Measurements from ENCODE around the gene NCKAP5L. TPM values are rescaled to one million over a fixed set of nuclear protein-coding genes. Genes with fewer than 3 reads are reported as not detected.

Gene NCKAP5L
- total and polyA plus RNA-seq, 9 donors, result 2.5 to 27.3 (median 21.1) TPM

DNA sequence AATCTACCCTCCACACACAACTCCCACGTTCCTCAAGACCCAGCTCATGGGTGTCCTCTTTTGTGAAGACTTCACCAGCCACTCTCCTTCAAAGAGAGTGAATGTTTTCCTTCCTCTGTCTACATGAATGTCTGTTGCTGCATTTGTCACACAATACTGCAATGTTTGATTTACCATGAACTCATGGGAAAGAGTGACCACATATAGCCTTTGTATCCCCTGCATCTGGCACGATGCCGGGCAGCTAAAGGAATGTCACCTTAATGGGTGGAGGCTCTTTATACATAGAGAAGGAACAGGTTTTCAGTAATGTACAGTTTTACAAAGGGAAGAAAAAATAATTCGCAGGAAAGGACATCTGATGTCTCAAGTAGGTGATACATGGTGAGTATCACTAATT, 26.8 kb upstream of the NCKAP5L start:
- Histone ChIP-seq H3K4me3 (no peak overlapping the region), H3K27ac (no peak overlapping the region), H3K4me1 (ENCODE audit: insufficient read depth) (no peaks in the 10 kb centered on the region), H3K36me3 (no peaks in the 10 kb centered on the region), H3K9me3 (no peaks in the 10 kb centered on the region), H3K27me3 (no peaks in the 10 kb centered on the region)
- DNase-seq, result no peak
- 88 to 92% (median 89%) methylated on average over 4 of the region's 4 CpGs for WGBS, 3 donors
- TF ChIP-seq, protein P1, sequence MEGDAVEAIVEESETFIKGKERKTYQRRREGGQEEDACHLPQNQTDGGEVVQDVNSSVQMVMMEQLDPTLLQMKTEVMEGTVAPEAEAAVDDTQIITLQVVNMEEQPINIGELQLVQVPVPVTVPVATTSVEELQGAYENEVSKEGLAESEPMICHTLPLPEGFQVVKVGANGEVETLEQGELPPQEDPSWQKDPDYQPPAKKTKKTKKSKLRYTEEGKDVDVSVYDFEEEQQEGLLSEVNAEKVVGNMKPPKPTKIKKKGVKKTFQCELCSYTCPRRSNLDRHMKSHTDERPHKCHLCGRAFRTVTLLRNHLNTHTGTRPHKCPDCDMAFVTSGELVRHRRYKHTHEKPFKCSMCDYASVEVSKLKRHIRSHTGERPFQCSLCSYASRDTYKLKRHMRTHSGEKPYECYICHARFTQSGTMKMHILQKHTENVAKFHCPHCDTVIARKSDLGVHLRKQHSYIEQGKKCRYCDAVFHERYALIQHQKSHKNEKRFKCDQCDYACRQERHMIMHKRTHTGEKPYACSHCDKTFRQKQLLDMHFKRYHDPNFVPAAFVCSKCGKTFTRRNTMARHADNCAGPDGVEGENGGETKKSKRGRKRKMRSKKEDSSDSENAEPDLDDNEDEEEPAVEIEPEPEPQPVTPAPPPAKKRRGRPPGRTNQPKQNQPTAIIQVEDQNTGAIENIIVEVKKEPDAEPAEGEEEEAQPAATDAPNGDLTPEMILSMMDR (IDR thresholded peaks at IDR 0.05), result no peak
- no peak for TF ChIP-seq POLR2A (IDR thresholded peaks at IDR 0.05)
- intact Hi-C loops (cut with DNase I), result no loop called here

DNA sequence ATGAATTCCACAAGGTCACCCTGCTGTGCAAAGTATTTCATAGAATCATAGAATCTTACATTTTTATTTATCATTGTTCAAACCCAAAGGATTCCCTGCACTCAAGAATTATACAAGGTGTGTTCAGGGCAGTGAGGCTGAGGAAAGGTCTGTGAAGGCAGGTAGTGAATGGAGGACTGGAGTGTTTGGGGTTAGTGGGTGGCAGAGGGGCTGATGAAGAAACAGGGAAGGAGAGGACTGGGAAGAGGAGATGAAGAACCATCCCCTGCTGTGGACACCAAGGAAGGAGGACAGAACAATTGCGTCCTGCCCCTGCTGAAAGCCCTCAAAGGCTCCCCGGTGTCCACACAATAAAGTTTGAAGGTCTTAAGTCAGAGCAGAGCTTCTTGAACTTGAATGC, 25.5 kb upstream of the NCKAP5L start:
- TF ChIP-seq, protein P1 (IDR thresholded peaks at IDR 0.05), result no peak
- TF ChIP-seq EP300 (IDR thresholded peaks at IDR 0.05) (no peak), POLR2A (IDR thresholded peaks at IDR 0.05) (no peak)
- no peak for DNase-seq
- intact Hi-C loops (cut with DNase I), result no loop called here

DNA sequence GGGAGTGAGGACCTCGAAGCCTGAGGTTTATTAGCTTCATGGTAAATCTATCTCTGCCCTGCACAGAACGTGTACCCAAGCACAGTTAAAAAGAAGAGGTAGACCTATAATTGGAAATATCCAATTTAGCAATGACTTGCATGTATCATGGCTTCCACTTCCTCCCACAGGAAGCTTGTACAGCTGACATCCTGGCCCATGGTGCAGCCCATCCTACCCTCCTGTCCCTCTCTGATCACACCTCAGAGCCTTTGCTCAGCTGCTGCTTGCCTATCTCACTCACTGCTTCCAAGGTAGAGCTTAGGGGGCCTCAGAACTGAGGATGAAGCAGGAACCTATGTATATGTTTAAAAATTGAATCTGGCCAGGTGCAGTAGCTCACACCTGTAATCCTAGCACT, 18.9 kb upstream of the NCKAP5L start:
- Histone ChIP-seq H3K4me1 (ENCODE audit: insufficient read depth) (peaks cover 2% of the 10 kb centered on the region), H3K4me3 (no peak overlapping the region), H3K36me3 (no peaks in the 10 kb centered on the region), H3K9me3 (no peaks in the 10 kb centered on the region), H3K27me3 (no peaks in the 10 kb centered on the region), H3K27ac (no peak overlapping the region)
- no peak for DNase-seq
- WGBS, 3 donors, result 44 to 63% (median 46%) methylated on average over 2 of the region's 2 CpGs
- TF ChIP-seq POLR2A (IDR thresholded peaks at IDR 0.05) (no peak), EP300 (IDR thresholded peaks at IDR 0.05) (no peak)
- intact Hi-C loops (cut with DNase I), result no loop called here

More for the DNA sequence above, 25.5 kb upstream of the NCKAP5L start:
- Histone ChIP-seq H3K4me3 (no peak overlapping the region), H3K36me3 (no peaks in the 10 kb centered on the region), H3K27ac (no peak overlapping the region), H3K27me3 (no peaks in the 10 kb centered on the region), H3K4me1 (ENCODE audit: insufficient read depth) (no peaks in the 10 kb centered on the region), H3K9me3 (no peaks in the 10 kb centered on the region)
- 70 to 80% (median 70%) methylated on average over 2 of the region's 2 CpGs for WGBS, 3 donors

DNA sequence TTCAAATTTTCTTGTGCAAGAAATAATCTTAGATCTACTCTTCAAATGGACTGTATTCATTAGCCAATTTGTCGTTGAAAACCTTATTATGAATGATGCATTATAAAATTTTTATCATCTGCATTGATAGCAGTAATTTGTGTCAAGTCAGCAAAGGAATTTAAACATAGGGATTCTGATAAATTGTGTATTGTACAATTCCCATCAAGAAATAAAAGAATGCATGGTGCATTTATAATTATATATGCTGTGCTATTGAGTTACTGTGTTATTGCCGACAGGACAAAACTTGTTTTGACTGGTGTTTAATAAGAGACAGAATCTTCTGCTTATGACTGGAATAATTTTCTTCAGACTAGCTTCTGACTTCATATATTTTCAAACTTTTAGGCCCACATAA, 17.8 kb upstream of the NCKAP5L start:
- DNase-seq, result no peak
- intact Hi-C loops (cut with DNase I), result no loop called here
- H3K27me3 ChIP-seq, result no peaks in the 10 kb centered on the region
- WGBS, 3 donors, result 69 to 81% (median 81%) methylated on average over 2 of the region's 2 CpGs
- H3K9me3 ChIP-seq, result no peaks in the 10 kb centered on the region
- no peak overlapping the region for H3K4me3 ChIP-seq
- H3K4me1 ChIP-seq (ENCODE audit: insufficient read depth), result peaks cover 6% of the 10 kb centered on the region
- no peaks in the 10 kb centered on the region for H3K36me3 ChIP-seq
- no peak for TF ChIP-seq POLR2A (IDR thresholded peaks at IDR 0.05)
- TF ChIP-seq, protein P1 (IDR thresholded peaks at IDR 0.05), result no peak
- TF ChIP-seq EP300 (IDR thresholded peaks at IDR 0.05), result no peak
- H3K27ac ChIP-seq, result no peak overlapping the region

DNA sequence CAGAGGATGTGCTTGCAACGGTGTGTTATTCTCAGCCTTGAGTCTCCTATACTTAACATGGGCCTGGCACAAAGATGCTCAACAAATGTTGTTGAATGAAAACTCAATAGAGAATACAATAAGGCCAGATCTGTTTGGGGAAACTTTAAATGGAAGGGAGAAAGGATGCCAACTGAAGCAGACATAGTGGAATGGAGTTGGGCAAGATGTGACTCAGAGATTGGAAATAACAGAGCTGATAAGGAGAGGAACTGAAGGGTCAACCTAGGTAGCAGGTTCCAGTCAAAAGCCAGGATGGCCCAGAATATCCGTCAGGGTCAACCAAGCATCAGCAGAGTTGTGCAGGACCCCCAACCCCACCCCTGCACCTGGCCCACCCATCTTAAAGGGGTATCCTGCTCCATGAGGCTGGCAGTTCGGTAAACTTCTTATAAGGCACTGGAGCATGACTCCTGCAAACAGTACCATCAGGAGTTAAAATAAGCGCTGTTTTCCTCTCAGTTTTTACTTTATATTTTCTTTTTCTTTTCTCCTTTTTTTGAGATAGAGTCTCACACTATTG, 15.7 kb upstream of the NCKAP5L start:
- Histone ChIP-seq H3K36me3 (no peaks in the 10 kb centered on the region), H3K4me3 (no peak overlapping the region), H3K27me3 (no peaks in the 10 kb centered on the region), H3K4me1 (ENCODE audit: insufficient read depth) (peaks cover 6% of the 10 kb centered on the region), H3K9me3 (no peaks in the 10 kb centered on the region), H3K27ac (no peak overlapping the region)
- no peak for DNase-seq
- intact Hi-C loops (cut with DNase I), result no loop called here
- TF ChIP-seq EP300 (IDR thresholded peaks at IDR 0.05) (no peak), POLR2A (IDR thresholded peaks at IDR 0.05) (no peak)
- TF ChIP-seq, protein P1 (IDR thresholded peaks at IDR 0.05), result no peak
- WGBS, 3 donors, result 89 to 90% (median 90%) methylated on average over 4 of the region's 4 CpGs

Data from ovary (tissue), 9 donors.